PC-3 (cell line): ENCODE measurements around the gene TTC33.

Experiments used
- EZH2 ChIP-seq: fragments of 300-600 bp; sonication (generic); IDR thresholded peaks from one replicate; pipeline ENCODE4 v1.6.1; 2017; ENCODE audit warnings: antibody characterized with exemption, mild to moderate bottlenecking, low read length; ENCODE audit not compliant: unreplicated experiment
- TF ChIP-seq, protein P1 (sequence below): fragments of 300-600 bp; sonication (generic); conservative IDR thresholded peaks from 2 replicates; pipeline ENCODE4 v1.5.1; 2017; ENCODE audit warnings: antibody characterized with exemption, low read depth, mild to moderate bottlenecking, low read length

DNA sequence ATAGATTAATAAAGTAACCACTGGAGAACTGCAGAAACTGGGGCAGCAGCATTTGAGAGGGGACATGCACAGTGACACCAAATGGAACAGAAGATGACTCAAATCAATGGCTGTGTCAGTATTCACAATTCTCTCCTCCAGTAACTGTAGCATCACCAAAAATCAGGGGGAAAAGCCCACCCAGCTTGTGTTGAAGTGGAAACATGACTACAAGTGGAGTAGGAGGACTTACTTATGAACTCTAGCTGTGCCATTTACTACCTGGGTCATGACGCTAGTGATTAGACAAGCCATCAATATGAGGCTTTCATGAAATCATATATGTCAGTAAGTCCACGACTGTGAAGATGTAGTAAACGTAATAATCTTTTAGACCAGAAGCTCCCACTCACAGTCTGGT, 275.8 kb downstream of the TTC33 start:
- TF ChIP-seq, protein P1, sequence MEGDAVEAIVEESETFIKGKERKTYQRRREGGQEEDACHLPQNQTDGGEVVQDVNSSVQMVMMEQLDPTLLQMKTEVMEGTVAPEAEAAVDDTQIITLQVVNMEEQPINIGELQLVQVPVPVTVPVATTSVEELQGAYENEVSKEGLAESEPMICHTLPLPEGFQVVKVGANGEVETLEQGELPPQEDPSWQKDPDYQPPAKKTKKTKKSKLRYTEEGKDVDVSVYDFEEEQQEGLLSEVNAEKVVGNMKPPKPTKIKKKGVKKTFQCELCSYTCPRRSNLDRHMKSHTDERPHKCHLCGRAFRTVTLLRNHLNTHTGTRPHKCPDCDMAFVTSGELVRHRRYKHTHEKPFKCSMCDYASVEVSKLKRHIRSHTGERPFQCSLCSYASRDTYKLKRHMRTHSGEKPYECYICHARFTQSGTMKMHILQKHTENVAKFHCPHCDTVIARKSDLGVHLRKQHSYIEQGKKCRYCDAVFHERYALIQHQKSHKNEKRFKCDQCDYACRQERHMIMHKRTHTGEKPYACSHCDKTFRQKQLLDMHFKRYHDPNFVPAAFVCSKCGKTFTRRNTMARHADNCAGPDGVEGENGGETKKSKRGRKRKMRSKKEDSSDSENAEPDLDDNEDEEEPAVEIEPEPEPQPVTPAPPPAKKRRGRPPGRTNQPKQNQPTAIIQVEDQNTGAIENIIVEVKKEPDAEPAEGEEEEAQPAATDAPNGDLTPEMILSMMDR: no peak
- no peak for TF ChIP-seq EZH2
